GM06990 (cell line): ENCODE results near the gene LAMA2.

ENCODE experiments used
- DNase-seq: peaks from one replicate; pipeline ENCODE4 v3.0.0-alpha.2; 2011; ENCODE audit not compliant: insufficient read length; ENCODE audit errors: extremely low read depth
- H3K27me3 ChIP-seq: replicated peaks from 2 replicates; pipeline ENCODE4 v1.6.0; 2011; ENCODE audit warnings: low read length; ENCODE audit not compliant: control insufficient read depth, insufficient read depth
- H3K36me3 ChIP-seq: 2 replicates; pipeline ENCODE4 v1.5.1; 2011; ENCODE audit warnings: low read length; ENCODE audit not compliant: control insufficient read depth, insufficient read depth
- H3K4me3 ChIP-seq: replicated peaks from 2 replicates; pipeline ENCODE4 v1.5.1; 2011; ENCODE audit warnings: low read depth, mild to moderate bottlenecking, control low read depth, low read length
- CTCF ChIP-seq: IDR thresholded peaks from 2 replicates; pipeline ENCODE4 v1.5.1; 2011; ENCODE audit warnings: low read length, control low read depth, mild to moderate bottlenecking, inconsistent platforms; ENCODE audit not compliant: insufficient read depth, poor library complexity, severe bottlenecking

LAMA2 gene

GRCh38 chr6:129426343-129426742 lies 543.4 kb downstream of the LAMA2 start:
- Histone ChIP-seq H3K4me3 (no peak overlapping the region), H3K27me3 (no peaks in the 10 kb centered on the region), H3K36me3 (no peaks in the 10 kb centered on the region)
- TF ChIP-seq CTCF: no peak
- DNase-seq: no peak

GRCh38 chr6:129429956-129430355 lies 547.0 kb downstream of the LAMA2 start:
- no peak overlapping the region for H3K4me3 ChIP-seq
- DNase-seq: no peak
- no peaks in the 10 kb centered on the region for H3K27me3 ChIP-seq
- no peaks in the 10 kb centered on the region for H3K36me3 ChIP-seq
- no peak for TF ChIP-seq CTCF

GRCh38 chr6:129432738-129433137 lies 549.8 kb downstream of the LAMA2 start:
- DNase-seq: no peak
- peak; percentile 35 for TF ChIP-seq CTCF
- no peaks in the 10 kb centered on the region; the same call in 1 of the 2 replicates for H3K27me3 ChIP-seq
- no peak overlapping the region for H3K4me3 ChIP-seq
- no peaks in the 10 kb centered on the region for H3K36me3 ChIP-seq

- no peak for TF ChIP-seq CTCF
- Histone ChIP-seq H3K4me3 (no peak overlapping the region), H3K36me3 (no peaks in the 10 kb centered on the region)
Measured at GRCh38 chr6:129434091-129434490, 551.2 kb downstream of the LAMA2 start.

GRCh38 chr6:129440691-129441090 lies 557.8 kb downstream of the LAMA2 start:
- TF ChIP-seq CTCF: no peak
- no peaks in the 10 kb centered on the region; the same call in 1 of the 2 replicates for H3K27me3 ChIP-seq
- no peak overlapping the region for H3K4me3 ChIP-seq
- no peak for DNase-seq
- no peaks in the 10 kb centered on the region for H3K36me3 ChIP-seq

More at GRCh38 chr6:129434091-129434490, 551.2 kb downstream of the LAMA2 start:
- no peak for DNase-seq
- H3K27me3 ChIP-seq: no peaks in the 10 kb centered on the region; the same call in 1 of the 2 replicates

- Histone ChIP-seq H3K27me3 (no peaks in the 10 kb centered on the region), H3K4me3 (no peak overlapping the region), H3K36me3 (no peaks in the 10 kb centered on the region)
- no peak for TF ChIP-seq CTCF
- DNase-seq: no peak
Measured at GRCh38 chr6:129444683-129445082, 561.7 kb downstream of the LAMA2 start.
